Astrocyte of the spinal cord (primary cell): ENCODE results near the gene TENM4.
A peak's percentile ranks its signal among the peaks of the same experiment; 100 is the strongest.

Source experiments
- DNase-seq: peaks from one replicate; pipeline ENCODE4 v3.0.0; 2011; ENCODE audit warnings: low read depth, low spot score
- H3K4me3 ChIP-seq: 2 replicates; pipeline ENCODE4 v1.5.1; 2011; ENCODE audit warnings: low read depth, mild to moderate bottlenecking, low read length, moderate library complexity
- CTCF ChIP-seq: IDR thresholded peaks from 2 replicates; pipeline ENCODE4 v1.5.1; 2012; ENCODE audit warnings: low read depth, mild to moderate bottlenecking, low read length, inconsistent platforms
- in situ Hi-C: cut with HindIII; loops from 2 replicates; pipeline ENCODE4 v1.10.0; 2017; ENCODE audit warnings: low sequenced_read_pairs

The TENM4 gene

DNA sequence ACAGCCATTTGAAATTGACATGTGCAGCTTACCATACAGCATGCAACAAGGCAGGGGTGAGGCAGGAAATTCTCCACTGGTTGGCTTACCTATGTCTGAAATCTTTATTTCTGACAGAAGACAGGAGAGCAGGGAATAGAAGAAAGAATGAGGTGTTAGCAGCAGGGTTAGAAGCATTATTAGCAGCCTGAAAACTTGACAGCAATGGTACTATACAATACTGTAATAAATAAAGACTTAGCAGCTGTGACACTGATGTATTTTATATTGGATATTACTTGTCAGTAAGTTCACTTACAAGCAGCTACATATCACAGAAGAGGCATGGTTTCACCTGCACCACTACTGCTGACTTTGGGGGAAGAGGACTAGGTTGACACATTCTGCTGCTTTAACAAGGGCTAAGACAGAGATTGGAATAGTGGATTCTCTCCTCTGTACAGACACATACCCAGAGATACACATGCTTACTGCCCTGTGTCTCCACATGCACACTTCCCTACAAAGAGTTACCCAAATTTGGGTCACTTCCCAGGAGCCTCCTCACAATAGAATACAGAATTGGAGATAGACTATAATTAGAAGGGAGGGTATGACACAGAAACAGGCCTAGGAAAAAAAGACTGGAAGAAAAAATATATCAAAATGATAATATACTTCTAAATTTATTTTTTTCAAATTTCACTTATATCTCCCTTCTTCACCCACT is 720.4 kb downstream of the TENM4 start:
- TF ChIP-seq CTCF: no peak
- H3K4me3 ChIP-seq: no peak overlapping the region
- DNase-seq: no peak
- in situ Hi-C loops: no loop called here

GRCh38 chr11:78717041-78717440 is 723.8 kb downstream of the TENM4 start:
- DNase-seq: no peak
- no peak for TF ChIP-seq CTCF
- in situ Hi-C loops: no loop called here
- H3K4me3 ChIP-seq: no peak overlapping the region

- no peak overlapping the region for H3K4me3 ChIP-seq
- DNase-seq: peak; percentile 90
- in situ Hi-C loops: no loop called here
- TF ChIP-seq CTCF: peak; percentile 89
Observed at GRCh38 chr11:78715639-78716311, 725.1 kb downstream of the TENM4 start.

GRCh38 chr11:78714539-78714938 is 726.3 kb downstream of the TENM4 start:
- in situ Hi-C loops: no loop called here
- DNase-seq: no peak
- no peak overlapping the region for H3K4me3 ChIP-seq
- TF ChIP-seq CTCF: no peak

DNA sequence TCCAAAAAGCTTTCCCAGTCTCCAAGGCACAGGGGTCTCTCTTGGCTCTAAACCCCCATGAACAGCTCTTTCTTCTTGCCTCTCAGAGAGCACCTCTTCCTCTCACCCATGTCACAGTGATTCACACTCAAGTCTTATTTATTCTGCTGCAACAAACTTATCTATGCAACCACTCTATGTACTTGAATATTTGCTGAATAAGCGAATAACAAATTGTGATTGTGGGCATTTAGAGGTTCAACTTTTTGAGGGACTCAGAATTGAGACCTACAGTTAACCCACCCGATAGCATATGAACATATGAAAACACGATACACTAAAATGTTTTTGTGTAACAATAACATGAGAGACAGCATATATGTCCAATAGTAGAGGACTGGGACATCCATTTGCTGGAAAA is 729.1 kb downstream of the TENM4 start:
- H3K4me3 ChIP-seq: no peak overlapping the region
- no peak for DNase-seq
- no peak for TF ChIP-seq CTCF
- in situ Hi-C loops: no loop called here

DNA sequence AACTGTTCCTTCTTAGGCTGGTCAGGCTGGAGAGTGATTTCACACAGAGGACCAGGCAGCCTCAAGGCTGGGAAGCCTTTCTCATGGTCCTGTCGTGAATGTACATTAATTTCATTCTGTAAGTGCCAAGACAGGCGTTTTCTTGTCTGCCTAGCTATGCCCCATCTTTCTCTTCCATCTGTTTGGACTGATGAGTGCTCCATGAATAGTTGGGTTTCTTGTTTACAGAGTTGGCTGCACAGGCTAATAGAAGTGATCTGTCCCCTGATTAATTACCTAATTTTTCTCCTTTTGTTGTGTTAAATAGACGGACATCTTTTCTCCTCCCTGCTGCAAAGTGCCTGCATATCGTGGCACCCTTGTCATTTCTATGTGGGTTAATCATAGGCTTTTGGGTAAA is 730.4 kb downstream of the TENM4 start:
- no peak overlapping the region for H3K4me3 ChIP-seq
- DNase-seq: no peak
- TF ChIP-seq CTCF: no peak
- in situ Hi-C loops: no loop called here
